KBM-7 (cell line): ENCODE data around the gene FLOT1.

Source experiments
- DNase-seq: peaks from one replicate; pipeline ENCODE4 v3.0.0-alpha.2; 2015
- in situ Hi-C: fragments of 300-500 bp; cut with MboI; formaldehyde crosslinking; loops from 2 replicates; pipeline ENCODE4 v1.14.3; 2020; ENCODE audit warnings: low sequenced_read_pairs, low pct_unique_long_range_greater_than_20kb, mixed read lengths

The FLOT1 gene

GRCh38 chr6:30742316-30743098 lies at the start of gene FLOT1:
TSS of gene FLOT1 (minus strand) at chr6:30742687. CDS start at chr6:30742189, 498 bp downstream.
- in situ Hi-C loops = no loop called here
- peak; percentile 94 for DNase-seq

GRCh38 chr6:30790724-30791383 lies 48.4 kb upstream of the FLOT1 start:
- in situ Hi-C loops = no loop called here
- no peak for DNase-seq

GRCh38 chr6:30789606-30790005 lies 47.1 kb upstream of the FLOT1 start:
- in situ Hi-C loops = no loop called here

GRCh38 chr6:30787954-30788353 lies 45.5 kb upstream of the FLOT1 start:
- DNase-seq = peak; percentile 32
- in situ Hi-C loops = no loop called here

More at GRCh38 chr6:30789606-30790005, 47.1 kb upstream of the FLOT1 start:
- no peak for DNase-seq

- in situ Hi-C loops = no loop called here
Measured at GRCh38 chr6:30782425-30783014, 40.0 kb upstream of the FLOT1 start.

GRCh38 chr6:30781743-30782424 lies 39.4 kb upstream of the FLOT1 start:
- in situ Hi-C loops = no loop called here

More at GRCh38 chr6:30782425-30783014, 40.0 kb upstream of the FLOT1 start:
- no peak for DNase-seq

GRCh38 chr6:30781395-30781742 lies 38.9 kb upstream of the FLOT1 start:
- in situ Hi-C loops = no loop called here
- DNase-seq = no peak

More at GRCh38 chr6:30781743-30782424, 39.4 kb upstream of the FLOT1 start:
- DNase-seq = peak; percentile 94

- in situ Hi-C loops = no loop called here
- DNase-seq = no peak
Measured at GRCh38 chr6:30780642-30780920, 38.1 kb upstream of the FLOT1 start.

GRCh38 chr6:30779850-30780641 lies 37.6 kb upstream of the FLOT1 start:
- in situ Hi-C loops = no loop called here
- DNase-seq = no peak

- in situ Hi-C loops = no loop called here
Measured at GRCh38 chr6:30778001-30778635, 35.6 kb upstream of the FLOT1 start.

GRCh38 chr6:30777155-30777485 lies 34.6 kb upstream of the FLOT1 start:
- no peak for DNase-seq
- in situ Hi-C loops = no loop called here

More at GRCh38 chr6:30778001-30778635, 35.6 kb upstream of the FLOT1 start:
- DNase-seq = no peak

- no peak for DNase-seq
- in situ Hi-C loops = no loop called here
Measured at GRCh38 chr6:30776390-30777154, 34.1 kb upstream of the FLOT1 start.

- DNase-seq = no peak
- in situ Hi-C loops = no loop called here
Measured at GRCh38 chr6:30775104-30775503, 32.6 kb upstream of the FLOT1 start.

GRCh38 chr6:30774701-30775100 lies 32.2 kb upstream of the FLOT1 start:
- no peak for DNase-seq
- in situ Hi-C loops = no loop called here

- DNase-seq = no peak
- in situ Hi-C loops = no loop called here
Measured at GRCh38 chr6:30770592-30770991, 28.1 kb upstream of the FLOT1 start.

GRCh38 chr6:30769853-30770524 lies 27.5 kb upstream of the FLOT1 start:
- DNase-seq = no peak
- in situ Hi-C loops = no loop called here

GRCh38 chr6:30769088-30769852 lies 26.8 kb upstream of the FLOT1 start:
- in situ Hi-C loops = no loop called here
- DNase-seq = peak; percentile 82
